GM23338 (cell line): Measurements from ENCODE around the gene SMG6. TPM values are rescaled to one million over a fixed set of nuclear protein-coding genes. Genes with fewer than 3 reads are reported as not detected.

Experiments used
- ATAC-seq: fragments of 200-7000 bp; cut with Tn5 transposase; 3 replicates; pipeline ENCODE4 v1.9.1; 2020
- DNase-seq: peaks from one replicate; pipeline ENCODE4 v3.0.0-alpha.2; 2015; ENCODE audit warnings: low spot score
- H2AFZ ChIP-seq: fragments of 200-600 bp; sonication (generic); 2 replicates; pipeline ENCODE4 v1.8.0; 2016; ENCODE audit warnings: antibody characterized with exemption, mild to moderate bottlenecking, moderate library complexity
- H3F3A ChIP-seq: fragments of 200-600 bp; sonication (generic); replicated peaks from 2 replicates; pipeline ENCODE4 v1.8.0; 2017; ENCODE audit warnings: antibody characterized with exemption, mixed run types, low read depth
- H3K27ac ChIP-seq: fragments of 200-600 bp; sonication (generic); 2 replicates; pipeline ENCODE4 v1.6.1; 2016; ENCODE audit warnings: low read depth
- H3K27me3 ChIP-seq: fragments of 200-600 bp; sonication (generic); 2 replicates; pipeline ENCODE4 v1.8.0; 2016; ENCODE audit warnings: mild to moderate bottlenecking, mixed run types, moderate library complexity; ENCODE audit not compliant: insufficient read depth
- H3K36me3 ChIP-seq: fragments of 200-600 bp; sonication (generic); 2 replicates; pipeline ENCODE4 v1.8.0; 2016; ENCODE audit warnings: mild to moderate bottlenecking; ENCODE audit not compliant: insufficient read depth
- H3K4me1 ChIP-seq: fragments of 200-600 bp; sonication (generic); 2 replicates; pipeline ENCODE4 v1.8.0; 2016; ENCODE audit warnings: mild to moderate bottlenecking, moderate library complexity; ENCODE audit not compliant: insufficient read depth
- H3K4me2 ChIP-seq: fragments of 200-600 bp; sonication (generic); 2 replicates; pipeline ENCODE4 v1.7.1; 2017; ENCODE audit warnings: mixed run types
- H3K4me3 ChIP-seq: fragments of 200-600 bp; sonication (generic); 2 replicates; pipeline ENCODE4 v1.6.1; 2016; ENCODE audit warnings: mixed run types
- H3K79me2 ChIP-seq: fragments of 200-600 bp; sonication (generic); replicated peaks from 2 replicates; pipeline ENCODE4 v1.8.0; 2017; ENCODE audit warnings: mild to moderate bottlenecking; ENCODE audit not compliant: insufficient read depth
- H3K9me2 ChIP-seq: fragments of 200-600 bp; sonication (generic); 2 replicates; pipeline ENCODE4 v1.8.0; 2017; ENCODE audit not compliant: insufficient read depth
- H4K20me1 ChIP-seq: fragments of 200-600 bp; sonication (generic); replicated peaks from 2 replicates; pipeline ENCODE4 v1.8.0; 2017; ENCODE audit warnings: mild to moderate bottlenecking; ENCODE audit not compliant: insufficient read depth
- H3K27ac Mint-ChIP-seq: 2 replicates; pipeline ENCODE4 v1.8.0; 2020; ENCODE audit warnings: inconsistent platforms, mild to moderate bottlenecking, moderate library complexity, mixed read lengths
- H3K27me3 Mint-ChIP-seq: 3 replicates; pipeline ENCODE4 v1.8.0; 2022; ENCODE audit warnings: low read depth, mild to moderate bottlenecking, moderate library complexity, mixed read lengths, inconsistent platforms; ENCODE audit not compliant: insufficient read depth, poor library complexity
- H3K36me3 Mint-ChIP-seq: 3 replicates; pipeline ENCODE4 v1.8.0; 2021; ENCODE audit warnings: low read depth, mild to moderate bottlenecking, inconsistent platforms, moderate library complexity, mixed read lengths
- H3K4me1 Mint-ChIP-seq: 3 replicates; pipeline ENCODE4 v1.8.0; 2020; ENCODE audit warnings: mild to moderate bottlenecking, inconsistent platforms, mixed read lengths
- H3K4me3 Mint-ChIP-seq: 3 replicates; pipeline ENCODE4 v1.8.0; 2021; ENCODE audit warnings: moderate library complexity, mild to moderate bottlenecking, inconsistent platforms, mixed read lengths
- H3K9me3 Mint-ChIP-seq: 3 replicates; pipeline ENCODE4 v1.8.0; 2020; ENCODE audit warnings: moderate library complexity, mild to moderate bottlenecking, inconsistent platforms, mixed read lengths
- CREB1 ChIP-seq: fragments of 250-450 bp; sonication (Bioruptor Pico); IDR thresholded peaks from 2 replicates; pipeline ENCODE4 v1.5.0; 2020; ENCODE audit warnings: low read depth, mild to moderate bottlenecking, moderate library complexity
- EZH2 ChIP-seq: fragments of 200-600 bp; sonication (generic); IDR thresholded peaks from one replicate; pipeline ENCODE4 v1.8.0; 2017; ENCODE audit warnings: antibody characterized with exemption, mild to moderate bottlenecking, low read depth; ENCODE audit not compliant: unreplicated experiment
- EZH2phosphoT487 ChIP-seq: fragments of 200-600 bp; sonication (generic); IDR thresholded peaks from one replicate; pipeline ENCODE4 v1.8.1; 2018; ENCODE audit warnings: antibody characterized with exemption; ENCODE audit not compliant: unreplicated experiment
- JUNB ChIP-seq: IDR thresholded peaks from one replicate; pipeline ENCODE4 v1.6.1; 2016; ENCODE audit warnings: antibody characterized with exemption; ENCODE audit not compliant: unreplicated experiment
- NANOG ChIP-seq: IDR thresholded peaks from 2 replicates; pipeline ENCODE4 v1.6.1; 2016; ENCODE audit warnings: antibody characterized with exemption, borderline replicate concordance
- POLR2AphosphoS5 ChIP-seq: IDR thresholded peaks from 2 replicates; pipeline ENCODE4 v1.6.1; 2016; ENCODE audit warnings: antibody characterized with exemption, low read depth
- REST ChIP-seq: IDR thresholded peaks from one replicate; pipeline ENCODE4 v1.6.1; 2018; ENCODE audit warnings: antibody characterized with exemption; ENCODE audit not compliant: unreplicated experiment
- STAT1 ChIP-seq: IDR thresholded peaks from one replicate; pipeline ENCODE4 v1.6.1; 2016; ENCODE audit warnings: antibody characterized with exemption; ENCODE audit not compliant: unreplicated experiment
- ZNF114 ChIP-seq: fragments of 250-450 bp; sonication (Bioruptor Pico); IDR thresholded peaks from 2 replicates; pipeline ENCODE4 v1.5.0; 2020; ENCODE audit warnings: mild to moderate bottlenecking, moderate library complexity
- ZNF331 ChIP-seq: fragments of 250-450 bp; sonication (Bioruptor Pico); IDR thresholded peaks from 2 replicates; pipeline ENCODE4 v1.5.0; 2020; ENCODE audit warnings: low read depth, mild to moderate bottlenecking, moderate library complexity
- ZNF462 ChIP-seq: fragments of 250-450 bp; sonication (Bioruptor Pico); IDR thresholded peaks from 2 replicates; pipeline ENCODE4 v1.5.0; 2020; ENCODE audit warnings: mild to moderate bottlenecking, moderate library complexity
- polyA plus RNA-seq: library from polyadenylated mRNA; unstranded; fragments of >200 nt; fragmentation: Nextera tagmentation; extraction: Ambion mirVana; gene quantifications from 2 replicates; pipeline ENCODE4 v1.2.1, GENCODE V29; 2016
- total RNA-seq: library from RNA; depleted of rRNA; stranded (reverse); fragments of >200 nt; shearing (Covaris generic); gene quantifications from 2 replicates; pipeline ENCODE4 v1.2.3, GENCODE V29; 2014
- TF ChIP-seq, protein P1 (sequence below): IDR thresholded peaks from 2 replicates; pipeline ENCODE4 v1.6.1; 2016; ENCODE audit warnings: antibody characterized with exemption
- TF ChIP-seq, protein P2 (sequence below), 2 experiments: fragments of 200-600 bp in 1 of 2; sonication (generic) in 1 of 2; conservative IDR thresholded peaks; 2 replicates each; pipeline versions ENCODE4 v1.5.1 to v1.6.1; 2016 to 2017; ENCODE audit warnings: antibody characterized with exemption in 2 of 2, low read depth in 2 of 2, mild to moderate bottlenecking in 2 of 2, moderate library complexity in 1 of 2

The SMG6 gene
- total and polyA plus RNA-seq, 2 experiments from 2014 or later: 10.4 to 43.1 TPM

DNA sequence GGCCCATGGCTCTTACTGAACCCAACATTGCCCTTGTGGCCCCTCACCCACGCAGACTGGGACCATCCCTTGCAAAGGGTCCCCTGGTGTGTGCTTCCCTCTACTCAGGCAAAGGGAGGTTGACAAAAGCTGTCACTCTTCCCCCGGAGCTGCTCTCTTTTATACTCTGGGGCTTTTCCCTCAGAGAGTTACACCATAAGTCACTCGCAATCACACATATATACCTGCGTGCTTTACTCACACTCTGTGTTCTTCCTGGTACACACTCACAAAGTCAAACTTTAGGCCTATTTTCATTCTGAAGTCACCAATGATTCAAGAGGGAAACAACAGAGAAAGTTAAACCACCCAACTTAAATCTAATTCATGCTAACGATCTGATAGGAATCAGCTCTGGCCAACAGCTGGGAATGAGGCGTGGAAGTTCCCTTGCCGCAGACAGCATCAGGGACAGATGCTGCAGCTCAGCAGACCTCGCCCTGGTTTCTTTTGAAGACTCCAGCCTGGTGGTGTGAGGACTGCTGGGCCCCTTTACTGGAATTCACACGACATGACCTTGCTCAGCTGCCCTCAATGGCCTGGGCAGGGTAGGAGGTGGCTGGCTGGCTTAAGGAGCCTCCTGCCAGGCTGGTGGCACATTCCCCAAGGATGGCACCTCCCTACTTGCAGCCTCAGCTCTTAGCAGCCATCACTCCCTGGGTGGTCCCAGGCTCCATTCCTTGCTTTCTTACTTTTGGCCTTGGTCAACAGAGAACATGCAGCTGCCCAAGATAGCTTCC, 221.4 kb downstream of the SMG6 start:
- H3K27me3 ChIP-seq: no peaks in the 10 kb centered on the region
- no peaks in the 10 kb centered on the region for H4K20me1 ChIP-seq
- no peak overlapping the region for H3K27ac ChIP-seq
- Mint-ChIP-seq H3K27ac (no peak overlapping the region; the same call in 1 of the 2 replicates), H3K4me1 (peaks cover 5% of the 10 kb centered on the region; the same call in 1 of the 3 replicates), H3K27me3 (peaks cover 8% of the 10 kb centered on the region), H3K4me3 (no peak overlapping the region), H3K36me3 (peaks cover 12% of the 10 kb centered on the region), H3K9me3 (no peaks in the 10 kb centered on the region)
- no peaks in the 10 kb centered on the region for H3K9me2 ChIP-seq
- TF ChIP-seq, protein P1, sequence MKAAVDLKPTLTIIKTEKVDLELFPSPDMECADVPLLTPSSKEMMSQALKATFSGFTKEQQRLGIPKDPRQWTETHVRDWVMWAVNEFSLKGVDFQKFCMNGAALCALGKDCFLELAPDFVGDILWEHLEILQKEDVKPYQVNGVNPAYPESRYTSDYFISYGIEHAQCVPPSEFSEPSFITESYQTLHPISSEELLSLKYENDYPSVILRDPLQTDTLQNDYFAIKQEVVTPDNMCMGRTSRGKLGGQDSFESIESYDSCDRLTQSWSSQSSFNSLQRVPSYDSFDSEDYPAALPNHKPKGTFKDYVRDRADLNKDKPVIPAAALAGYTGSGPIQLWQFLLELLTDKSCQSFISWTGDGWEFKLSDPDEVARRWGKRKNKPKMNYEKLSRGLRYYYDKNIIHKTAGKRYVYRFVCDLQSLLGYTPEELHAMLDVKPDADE: no peak
- no peak for TF ChIP-seq ZNF462 (CRISPR knock-in tag)
- no peak for TF ChIP-seq EZH2phosphoT487
- no peak for TF ChIP-seq ZNF331 (CRISPR knock-in tag)
- no peak for TF ChIP-seq POLR2AphosphoS5
- no peak for TF ChIP-seq JUNB
- no peak for TF ChIP-seq NANOG
- no peak for TF ChIP-seq EZH2
- no peak for TF ChIP-seq ZNF114 (CRISPR knock-in tag)
- no peak for TF ChIP-seq STAT1
- no peak for TF ChIP-seq CREB1 (CRISPR knock-in tag)
- TF ChIP-seq, protein P2, sequence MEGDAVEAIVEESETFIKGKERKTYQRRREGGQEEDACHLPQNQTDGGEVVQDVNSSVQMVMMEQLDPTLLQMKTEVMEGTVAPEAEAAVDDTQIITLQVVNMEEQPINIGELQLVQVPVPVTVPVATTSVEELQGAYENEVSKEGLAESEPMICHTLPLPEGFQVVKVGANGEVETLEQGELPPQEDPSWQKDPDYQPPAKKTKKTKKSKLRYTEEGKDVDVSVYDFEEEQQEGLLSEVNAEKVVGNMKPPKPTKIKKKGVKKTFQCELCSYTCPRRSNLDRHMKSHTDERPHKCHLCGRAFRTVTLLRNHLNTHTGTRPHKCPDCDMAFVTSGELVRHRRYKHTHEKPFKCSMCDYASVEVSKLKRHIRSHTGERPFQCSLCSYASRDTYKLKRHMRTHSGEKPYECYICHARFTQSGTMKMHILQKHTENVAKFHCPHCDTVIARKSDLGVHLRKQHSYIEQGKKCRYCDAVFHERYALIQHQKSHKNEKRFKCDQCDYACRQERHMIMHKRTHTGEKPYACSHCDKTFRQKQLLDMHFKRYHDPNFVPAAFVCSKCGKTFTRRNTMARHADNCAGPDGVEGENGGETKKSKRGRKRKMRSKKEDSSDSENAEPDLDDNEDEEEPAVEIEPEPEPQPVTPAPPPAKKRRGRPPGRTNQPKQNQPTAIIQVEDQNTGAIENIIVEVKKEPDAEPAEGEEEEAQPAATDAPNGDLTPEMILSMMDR (conservative IDR thresholded peaks at IDR 0.05; ENCODE audit: low read depth in 2 of 2): no peak
- no peak for TF ChIP-seq REST
- H3K79me2 ChIP-seq: no peaks in the 10 kb centered on the region
- no peak overlapping the region for H3K4me2 ChIP-seq
- H2AFZ ChIP-seq: no peak overlapping the region
- no peak for DNase-seq
- H3K4me1 ChIP-seq: no peaks in the 10 kb centered on the region
- no peak overlapping the region for H3K4me3 ChIP-seq
- ATAC-seq: no peak
- no peaks in the 10 kb centered on the region for H3K36me3 ChIP-seq
- H3F3A ChIP-seq: no peaks in the 10 kb centered on the region
